Measurements from ENCODE around the gene SOCS6. TPM values are rescaled to one million over a fixed set of nuclear protein-coding genes. Genes with fewer than 3 reads are reported as not detected.

Gene SOCS6
- total RNA-seq, 4 donors from 2014 or later, result 38.8 to 60.1 (median 41.1) TPM

DNA sequence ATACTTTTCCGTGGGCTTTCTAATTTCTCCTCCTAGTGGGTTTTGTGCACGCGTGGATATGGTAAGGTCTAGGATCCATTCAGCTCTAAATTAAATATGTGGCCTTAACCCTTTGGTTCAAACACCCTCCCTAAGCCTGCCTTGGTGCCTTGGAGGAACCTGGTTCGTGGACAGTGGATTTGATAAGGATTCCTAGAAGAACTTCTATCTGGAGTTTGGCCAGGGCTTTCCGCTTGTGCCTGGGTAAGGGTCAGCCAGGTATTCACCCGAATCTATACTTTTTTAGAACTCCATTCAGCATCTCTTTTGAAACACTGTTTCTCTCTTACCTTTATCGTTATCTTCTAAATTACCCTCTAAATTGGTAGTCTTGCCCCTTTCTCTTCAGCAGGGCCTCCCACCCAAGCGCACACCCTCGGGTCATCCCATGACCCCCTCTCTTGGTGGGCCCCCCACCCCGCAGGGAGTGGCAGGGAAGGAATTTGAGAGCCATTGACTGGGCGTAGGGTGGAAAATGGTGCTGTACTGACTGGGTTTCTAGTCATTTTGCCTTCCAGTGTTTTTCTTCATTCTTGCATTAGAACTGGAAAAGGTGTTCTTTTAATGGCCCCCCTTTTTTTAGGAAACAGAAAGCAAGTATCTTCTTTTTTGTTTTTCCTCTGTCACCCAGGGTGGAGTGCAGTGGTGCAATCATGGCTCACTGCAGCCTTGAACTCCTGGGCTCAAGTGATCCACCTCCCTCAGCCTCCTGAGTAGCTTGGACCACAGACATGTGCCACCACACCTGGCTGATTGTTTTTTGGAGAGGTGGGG is 1.8 kb downstream of the SOCS6 start:
- no peaks in the 10 kb centered on the region for H3K36me3 ChIP-seq
- peak overlapping the region in 3 of 4 donors; percentile 55 to 99 (median 65) for H3K4me3 ChIP-seq
- H3K4me1 ChIP-seq, result peaks cover 0 to 53% (median 0%) of the 10 kb centered on the region in 4 donors
- TF ChIP-seq POLR2A (IDR thresholded peaks at IDR 0.05), result no peak
- TF ChIP-seq, protein P1, sequence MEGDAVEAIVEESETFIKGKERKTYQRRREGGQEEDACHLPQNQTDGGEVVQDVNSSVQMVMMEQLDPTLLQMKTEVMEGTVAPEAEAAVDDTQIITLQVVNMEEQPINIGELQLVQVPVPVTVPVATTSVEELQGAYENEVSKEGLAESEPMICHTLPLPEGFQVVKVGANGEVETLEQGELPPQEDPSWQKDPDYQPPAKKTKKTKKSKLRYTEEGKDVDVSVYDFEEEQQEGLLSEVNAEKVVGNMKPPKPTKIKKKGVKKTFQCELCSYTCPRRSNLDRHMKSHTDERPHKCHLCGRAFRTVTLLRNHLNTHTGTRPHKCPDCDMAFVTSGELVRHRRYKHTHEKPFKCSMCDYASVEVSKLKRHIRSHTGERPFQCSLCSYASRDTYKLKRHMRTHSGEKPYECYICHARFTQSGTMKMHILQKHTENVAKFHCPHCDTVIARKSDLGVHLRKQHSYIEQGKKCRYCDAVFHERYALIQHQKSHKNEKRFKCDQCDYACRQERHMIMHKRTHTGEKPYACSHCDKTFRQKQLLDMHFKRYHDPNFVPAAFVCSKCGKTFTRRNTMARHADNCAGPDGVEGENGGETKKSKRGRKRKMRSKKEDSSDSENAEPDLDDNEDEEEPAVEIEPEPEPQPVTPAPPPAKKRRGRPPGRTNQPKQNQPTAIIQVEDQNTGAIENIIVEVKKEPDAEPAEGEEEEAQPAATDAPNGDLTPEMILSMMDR (IDR thresholded peaks at IDR 0.05), result no peak
- DNase-seq, result no peak
- no peaks in the 10 kb centered on the region for H3K27me3 ChIP-seq
- H3K27ac ChIP-seq, result peak overlapping the region in 2 of 4 donors; percentile 90 to 98
- H3K9me3 ChIP-seq, result no peaks in the 10 kb centered on the region

DNA sequence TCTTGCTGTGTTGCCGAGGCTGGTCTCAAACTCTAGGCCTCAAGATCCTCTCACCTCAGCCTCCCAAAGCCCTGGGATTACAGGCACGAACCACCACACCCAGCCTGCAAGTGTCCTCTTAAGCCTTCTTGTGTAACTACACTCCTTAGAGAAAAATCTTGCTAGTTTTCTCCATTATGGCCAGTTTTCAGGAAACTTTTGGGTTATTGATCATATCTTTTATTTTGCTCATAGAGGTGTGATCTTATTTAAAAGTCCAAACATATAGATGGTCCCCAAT is 2.4 kb downstream of the SOCS6 start:
- no peak overlapping the region for H3K27ac ChIP-seq
- H3K27me3 ChIP-seq, result no peaks in the 10 kb centered on the region
- no peak for DNase-seq
- H3K9me3 ChIP-seq, result no peaks in the 10 kb centered on the region
- H3K36me3 ChIP-seq, result no peaks in the 10 kb centered on the region
- peaks cover 0 to 58% (median 0%) of the 10 kb centered on the region in 4 donors for H3K4me1 ChIP-seq
- no peak for TF ChIP-seq POLR2A (IDR thresholded peaks at IDR 0.05)
- TF ChIP-seq, protein P1 (IDR thresholded peaks at IDR 0.05), result no peak
- H3K4me3 ChIP-seq, result peak overlapping the region in 1 of 4 donors; percentile 65

DNA sequence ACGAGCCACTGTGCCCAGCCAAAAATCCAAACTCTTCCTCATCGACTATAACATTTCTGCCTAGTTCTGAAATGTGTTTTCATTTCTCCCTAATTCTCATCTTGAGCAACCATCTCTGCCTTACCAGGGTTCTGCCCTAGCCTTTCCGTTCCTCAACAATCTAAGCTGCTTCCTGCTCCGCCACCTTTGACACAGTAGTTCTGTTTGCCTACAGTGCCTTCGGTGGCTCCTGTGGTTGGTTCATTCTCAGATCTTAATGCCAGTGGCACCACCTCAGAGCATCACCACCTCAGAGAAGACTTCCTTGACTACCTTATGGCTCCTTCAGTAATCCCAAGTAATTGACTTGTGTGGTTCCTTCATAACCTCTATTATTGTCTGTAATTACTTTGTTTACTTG is 3.8 kb downstream of the SOCS6 start:
- peak overlapping the region in 3 of 4 donors; percentile 18 to 78 (median 75) for H3K27ac ChIP-seq

DNA sequence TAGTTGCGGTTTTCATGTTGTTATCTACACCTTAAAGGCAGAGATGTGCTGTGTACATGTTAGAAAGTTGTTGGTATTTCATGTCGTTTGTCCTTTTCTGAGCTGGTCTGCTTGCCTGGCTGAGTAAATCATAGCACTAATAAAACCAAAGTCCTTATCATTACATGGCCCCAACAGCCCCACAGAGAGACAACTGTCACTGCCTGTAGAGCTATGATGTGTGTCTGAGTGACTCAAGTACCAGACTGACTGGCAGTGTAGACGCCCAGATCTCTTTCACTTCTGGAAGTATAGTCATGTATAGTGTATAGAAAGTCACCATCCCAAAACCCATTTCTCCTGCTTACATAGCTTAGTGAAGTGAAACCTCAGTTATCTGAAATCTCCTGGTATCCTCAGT is 4.3 kb downstream of the SOCS6 start:
- Histone ChIP-seq H3K9me3 (no peaks in the 10 kb centered on the region), H3K36me3 (no peaks in the 10 kb centered on the region), H3K27me3 (no peaks in the 10 kb centered on the region), H3K27ac (peak overlapping the region in 3 of 4 donors; percentile 18 to 78 (median 75)), H3K4me3 (peak overlapping the region in 2 of 4 donors; percentile 10 to 14), H3K4me1 (peaks cover 0 to 54% (median 0%) of the 10 kb centered on the region in 4 donors)
- TF ChIP-seq, protein P1 (IDR thresholded peaks at IDR 0.05), result no peak
- peak in 1 of 2 donors; percentile 17 for TF ChIP-seq POLR2A (IDR thresholded peaks at IDR 0.05)
- DNase-seq, result peak in 1 of 3 donors; percentile 78

More for the DNA sequence above, 3.8 kb downstream of the SOCS6 start:
- Histone ChIP-seq H3K27me3 (no peaks in the 10 kb centered on the region), H3K9me3 (no peaks in the 10 kb centered on the region), H3K4me1 (peaks cover 0 to 54% (median 0%) of the 10 kb centered on the region in 4 donors), H3K36me3 (no peaks in the 10 kb centered on the region), H3K4me3 (peak overlapping the region in 2 of 4 donors; percentile 7 to 14)
- DNase-seq, result peak in 1 of 3 donors; percentile 52
- TF ChIP-seq, protein P1 (IDR thresholded peaks at IDR 0.05), result no peak
- no peak for TF ChIP-seq POLR2A (IDR thresholded peaks at IDR 0.05)

DNA sequence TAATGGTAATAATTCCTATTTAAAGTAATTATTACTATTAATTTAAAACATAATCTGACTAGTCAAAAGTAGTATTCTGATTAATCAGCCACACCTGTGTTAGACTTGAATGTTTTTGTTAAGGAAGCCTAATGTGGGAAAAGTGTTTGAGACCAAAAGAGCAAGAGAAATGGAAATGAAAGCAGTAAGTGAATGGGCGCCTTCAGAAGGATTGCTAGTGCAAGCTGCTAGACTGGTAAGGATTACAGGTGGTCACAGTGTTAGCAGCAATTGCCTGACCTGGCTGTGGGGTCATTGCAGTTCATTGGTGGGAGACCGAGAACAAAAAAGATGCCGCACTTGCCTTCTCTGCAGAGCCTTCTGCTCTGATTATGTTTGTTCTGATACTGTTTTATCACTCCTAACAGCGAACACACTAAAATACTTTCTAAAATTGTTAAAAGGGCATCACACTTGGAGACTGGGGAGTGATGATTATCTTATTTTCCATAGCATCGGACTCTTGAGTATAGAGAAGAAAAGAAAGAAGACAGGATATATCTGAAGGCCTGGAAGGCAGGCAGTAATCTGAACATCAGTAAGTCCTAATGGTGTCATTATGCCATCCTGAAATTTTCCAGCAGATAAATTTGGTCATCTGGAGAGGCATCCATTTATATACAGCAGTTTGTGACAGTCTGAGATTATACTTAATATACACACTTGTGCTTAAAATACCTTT is 5.8 kb downstream of the SOCS6 start:
- peaks cover 0 to 54% (median 0%) of the 10 kb centered on the region in 4 donors for H3K4me1 ChIP-seq
- H3K27ac ChIP-seq, result no peak overlapping the region
- no peaks in the 10 kb centered on the region for H3K9me3 ChIP-seq
- H3K27me3 ChIP-seq, result no peaks in the 10 kb centered on the region
- TF ChIP-seq POLR2A (IDR thresholded peaks at IDR 0.05), result no peak
- TF ChIP-seq, protein P1 (IDR thresholded peaks at IDR 0.05), result no peak
- no peak overlapping the region for H3K4me3 ChIP-seq
- DNase-seq, result no peak
- H3K36me3 ChIP-seq, result no peaks in the 10 kb centered on the region
